ENCODE data around the gene SLC46A3. TPM values are rescaled to one million over a fixed set of nuclear protein-coding genes. Genes with fewer than 3 reads are reported as not detected.

Gene SLC46A3
- total RNA-seq, 1 donor from 2014 or later = 6.4 TPM

DNA sequence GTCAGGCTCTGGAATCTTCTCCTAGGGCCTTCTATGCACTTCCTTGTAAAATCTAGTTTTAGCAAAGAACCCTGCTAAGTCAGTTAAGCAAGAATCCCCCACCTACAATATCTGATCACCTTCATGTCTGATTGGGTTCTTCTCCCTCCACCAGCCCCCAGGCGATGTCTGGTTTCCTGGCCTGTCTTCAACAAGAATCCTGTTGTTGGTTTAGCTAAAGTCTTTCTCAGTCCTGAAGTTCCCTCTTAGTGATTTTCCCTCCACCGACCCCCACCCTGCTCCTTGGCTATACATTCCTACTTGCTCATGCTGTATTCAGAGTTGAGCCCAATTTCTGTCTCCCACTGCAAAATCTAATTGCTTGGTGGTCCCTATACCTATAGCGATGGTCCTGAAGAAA lies 35.2 kb upstream of the SLC46A3 start:
- peak overlapping the region; percentile 99 for H3K27ac Mint-ChIP-seq
- TF ChIP-seq, protein P1, sequence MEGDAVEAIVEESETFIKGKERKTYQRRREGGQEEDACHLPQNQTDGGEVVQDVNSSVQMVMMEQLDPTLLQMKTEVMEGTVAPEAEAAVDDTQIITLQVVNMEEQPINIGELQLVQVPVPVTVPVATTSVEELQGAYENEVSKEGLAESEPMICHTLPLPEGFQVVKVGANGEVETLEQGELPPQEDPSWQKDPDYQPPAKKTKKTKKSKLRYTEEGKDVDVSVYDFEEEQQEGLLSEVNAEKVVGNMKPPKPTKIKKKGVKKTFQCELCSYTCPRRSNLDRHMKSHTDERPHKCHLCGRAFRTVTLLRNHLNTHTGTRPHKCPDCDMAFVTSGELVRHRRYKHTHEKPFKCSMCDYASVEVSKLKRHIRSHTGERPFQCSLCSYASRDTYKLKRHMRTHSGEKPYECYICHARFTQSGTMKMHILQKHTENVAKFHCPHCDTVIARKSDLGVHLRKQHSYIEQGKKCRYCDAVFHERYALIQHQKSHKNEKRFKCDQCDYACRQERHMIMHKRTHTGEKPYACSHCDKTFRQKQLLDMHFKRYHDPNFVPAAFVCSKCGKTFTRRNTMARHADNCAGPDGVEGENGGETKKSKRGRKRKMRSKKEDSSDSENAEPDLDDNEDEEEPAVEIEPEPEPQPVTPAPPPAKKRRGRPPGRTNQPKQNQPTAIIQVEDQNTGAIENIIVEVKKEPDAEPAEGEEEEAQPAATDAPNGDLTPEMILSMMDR (IDR thresholded peaks at IDR 0.05; ENCODE audit: unreplicated experiment) = no peak
- peaks cover 33% of the 10 kb centered on the region for H3K9me3 Mint-ChIP-seq
- no peak overlapping the region for H3K4me3 Mint-ChIP-seq
- H3K27me3 Mint-ChIP-seq (ENCODE audit: low read depth) = no peaks in the 10 kb centered on the region
- peaks cover 12% of the 10 kb centered on the region for H3K36me3 Mint-ChIP-seq
- no peak for DNase-seq (ENCODE audit: low spot score in 2 of 2, unreplicated experiment in 2 of 2)
- peaks cover 42% of the 10 kb centered on the region for H3K4me1 Mint-ChIP-seq

DNA sequence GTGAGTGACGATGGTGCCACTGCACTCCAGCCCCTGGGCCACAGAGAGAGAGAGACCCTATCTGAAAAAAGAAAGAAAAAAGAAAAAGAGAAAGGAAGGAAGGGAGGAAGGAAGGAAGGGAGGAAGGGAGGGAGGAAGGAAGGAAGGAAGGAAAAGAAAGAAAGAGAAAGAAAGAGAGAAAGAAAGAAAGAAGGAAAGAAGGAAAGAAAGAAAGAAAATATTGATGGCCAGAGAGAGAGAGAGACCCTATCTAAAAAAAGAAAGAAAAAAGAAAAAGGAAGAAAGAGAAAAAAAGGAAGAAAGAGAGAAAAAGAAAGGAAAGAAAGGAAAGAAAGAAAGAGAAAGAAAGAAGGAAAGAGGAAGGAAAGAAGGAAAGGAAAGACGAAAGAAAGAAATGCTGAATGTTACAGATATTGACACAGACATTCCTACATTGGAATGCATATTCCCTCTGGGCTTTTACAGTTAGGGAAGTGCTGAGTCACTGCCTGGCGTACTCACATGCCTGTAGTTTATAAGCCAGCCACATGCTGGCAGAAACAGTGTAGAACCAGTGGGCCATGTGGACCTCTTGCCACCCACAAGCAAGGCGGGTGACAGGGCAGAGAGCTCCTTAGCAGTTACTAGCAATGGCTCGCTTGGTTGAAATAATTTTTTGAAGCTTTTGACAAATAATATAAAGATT lies 34.6 kb upstream of the SLC46A3 start:
- Mint-ChIP-seq H3K27ac (peak overlapping the region; percentile 99), H3K36me3 (peaks cover 10% of the 10 kb centered on the region), H3K27me3 (ENCODE audit: low read depth) (no peaks in the 10 kb centered on the region), H3K4me3 (no peak overlapping the region), H3K9me3 (peaks cover 28% of the 10 kb centered on the region), H3K4me1 (peaks cover 42% of the 10 kb centered on the region)
- TF ChIP-seq, protein P1 (IDR thresholded peaks at IDR 0.05; ENCODE audit: unreplicated experiment) = no peak
- no peak for DNase-seq (ENCODE audit: low spot score in 2 of 2, unreplicated experiment in 2 of 2)

DNA sequence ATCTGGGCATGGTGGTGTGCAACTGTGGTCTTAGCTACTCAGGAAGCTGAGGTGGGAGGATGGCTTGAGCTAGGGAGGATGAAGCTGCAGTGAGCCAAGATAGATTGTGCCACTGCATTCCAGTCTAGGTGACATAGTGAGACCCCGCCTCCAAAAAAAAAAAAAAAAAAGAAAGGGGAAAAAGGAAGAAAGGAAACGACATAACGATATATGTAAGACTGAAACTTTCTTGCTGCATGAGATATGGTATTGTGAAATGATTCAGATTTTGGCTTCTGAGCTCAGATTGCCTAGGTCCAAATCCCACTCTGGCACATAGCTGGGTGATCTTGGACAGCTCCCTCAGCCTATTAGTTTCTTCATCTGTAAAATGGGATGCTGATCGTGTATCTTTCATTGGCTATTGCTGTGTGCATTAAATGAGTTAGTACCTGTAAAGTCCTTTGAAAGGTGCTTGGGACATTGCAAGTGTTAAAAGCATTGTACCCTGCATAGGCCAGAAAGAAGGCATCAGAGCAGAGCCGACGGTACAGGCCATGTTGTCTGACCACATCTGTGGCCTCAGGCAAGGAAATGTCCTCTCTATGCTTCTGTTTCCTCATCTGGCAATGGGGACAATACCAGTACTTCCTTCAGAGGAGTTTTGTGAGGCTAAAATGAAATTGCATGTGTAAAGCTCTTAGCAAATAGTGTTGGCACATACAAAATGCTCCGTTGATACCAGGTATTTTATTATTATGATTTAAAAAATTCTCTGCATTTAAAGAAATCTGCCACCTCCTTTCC lies 32.6 kb upstream of the SLC46A3 start:
- no peaks in the 10 kb centered on the region for H3K27me3 Mint-ChIP-seq (ENCODE audit: low read depth)
- H3K9me3 Mint-ChIP-seq = peaks cover 11% of the 10 kb centered on the region
- peaks cover 3% of the 10 kb centered on the region for H3K36me3 Mint-ChIP-seq
- peak overlapping the region; percentile 47 for H3K27ac Mint-ChIP-seq
- peaks cover 42% of the 10 kb centered on the region for H3K4me1 Mint-ChIP-seq
- no peak overlapping the region for H3K4me3 Mint-ChIP-seq
- DNase-seq (ENCODE audit: low spot score in 2 of 2, unreplicated experiment in 2 of 2) = no peak
- TF ChIP-seq, protein P1 (IDR thresholded peaks at IDR 0.05; ENCODE audit: unreplicated experiment) = no peak

DNA sequence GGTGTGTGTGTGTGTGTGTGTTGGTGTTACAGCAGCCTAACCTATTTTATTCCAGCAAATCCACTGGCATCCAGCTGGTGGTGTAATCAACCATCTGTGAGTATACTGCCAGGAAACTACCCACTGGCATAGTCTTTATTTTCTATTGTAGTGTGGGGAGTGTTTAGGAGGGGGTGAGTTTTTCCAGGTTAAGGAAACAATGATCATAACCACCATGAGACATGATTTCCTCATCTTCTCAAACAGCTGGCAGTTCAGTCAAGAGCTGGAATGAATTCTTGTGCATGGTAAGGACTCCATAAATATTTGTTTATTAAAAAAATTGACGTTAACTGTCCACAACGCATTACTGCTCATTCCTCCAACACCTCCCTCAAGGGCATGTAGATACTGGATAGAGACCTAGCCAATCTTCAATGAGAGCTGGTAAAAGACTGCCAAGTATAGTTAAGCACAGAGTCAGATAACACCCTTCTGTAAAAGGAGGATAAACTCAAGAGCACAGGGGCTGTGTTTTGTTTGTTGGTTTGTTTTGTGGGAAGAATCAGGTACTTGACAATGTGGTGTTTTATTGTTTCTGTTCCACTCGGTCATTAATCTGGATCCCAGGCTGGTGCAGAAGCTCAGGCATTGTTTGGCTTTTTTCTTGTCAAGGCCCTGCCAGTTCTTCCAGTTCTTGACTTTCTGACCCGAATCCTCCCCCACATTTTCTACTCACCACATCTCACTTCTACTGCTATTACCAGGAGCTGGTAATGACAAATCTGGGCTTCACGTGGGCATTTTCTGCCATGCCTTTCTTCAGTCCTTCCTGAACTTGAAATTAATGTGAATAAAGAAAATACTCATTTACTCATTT lies 31.6 kb upstream of the SLC46A3 start:
- Mint-ChIP-seq H3K27me3 (ENCODE audit: low read depth) (no peaks in the 10 kb centered on the region), H3K9me3 (peaks cover 11% of the 10 kb centered on the region), H3K4me3 (no peak overlapping the region), H3K27ac (peak overlapping the region; percentile 47), H3K4me1 (peaks cover 41% of the 10 kb centered on the region), H3K36me3 (peaks cover 3% of the 10 kb centered on the region)
- TF ChIP-seq, protein P1 (IDR thresholded peaks at IDR 0.05; ENCODE audit: unreplicated experiment) = no peak
- DNase-seq (ENCODE audit: low spot score in 2 of 2, unreplicated experiment in 2 of 2) = no peak

DNA sequence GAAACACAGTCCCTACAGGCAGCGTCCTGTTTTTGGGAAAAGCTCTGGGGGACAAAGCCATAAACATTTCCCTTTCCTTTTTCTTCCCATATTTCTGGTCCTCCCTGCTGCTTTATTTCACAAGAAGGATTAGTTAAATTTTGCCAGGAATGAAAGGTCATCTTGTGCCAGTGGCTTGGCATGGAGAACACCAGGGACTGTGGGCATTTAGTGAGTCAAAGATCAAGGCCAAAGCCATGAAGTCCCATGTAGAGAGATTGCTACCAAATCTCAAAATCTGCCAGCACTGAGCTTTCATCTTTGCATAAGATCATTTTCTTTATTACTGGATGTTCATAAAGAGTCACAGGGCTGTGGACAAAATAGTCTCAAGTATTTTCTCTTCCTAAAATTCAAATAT lies 29.1 kb upstream of the SLC46A3 start:
- Mint-ChIP-seq H3K4me3 (no peak overlapping the region), H3K4me1 (peaks cover 18% of the 10 kb centered on the region), H3K27me3 (ENCODE audit: low read depth) (no peaks in the 10 kb centered on the region), H3K27ac (no peak overlapping the region), H3K9me3 (peaks cover 7% of the 10 kb centered on the region), H3K36me3 (peaks cover 2% of the 10 kb centered on the region)
- TF ChIP-seq, protein P1 (IDR thresholded peaks at IDR 0.05; ENCODE audit: unreplicated experiment) = no peak
- no peak for DNase-seq (ENCODE audit: low spot score in 2 of 2, unreplicated experiment in 2 of 2)
